Astrocyte of the cerebellum (primary cell): ENCODE results near the gene IRAG1.

Source experiments
- DNase-seq: peaks from one replicate; pipeline ENCODE4 v3.0.0-alpha.2; 2011; ENCODE audit warnings: low read depth
- H3K4me3 ChIP-seq: 2 replicates; pipeline ENCODE4 v1.5.1; 2011; ENCODE audit warnings: mild to moderate bottlenecking, low read depth, low read length, moderate library complexity
- in situ Hi-C: cut with HindIII; loops from 2 replicates; pipeline ENCODE4 v1.10.0; 2017; ENCODE audit warnings: low sequenced_read_pairs
- TF ChIP-seq, protein P1 (sequence below): IDR thresholded peaks from 2 replicates; pipeline ENCODE4 v1.5.1; 2012; ENCODE audit warnings: low read length, low read depth, moderate library complexity, mild to moderate bottlenecking; ENCODE audit errors: missing control alignments

IRAG1 gene

DNA sequence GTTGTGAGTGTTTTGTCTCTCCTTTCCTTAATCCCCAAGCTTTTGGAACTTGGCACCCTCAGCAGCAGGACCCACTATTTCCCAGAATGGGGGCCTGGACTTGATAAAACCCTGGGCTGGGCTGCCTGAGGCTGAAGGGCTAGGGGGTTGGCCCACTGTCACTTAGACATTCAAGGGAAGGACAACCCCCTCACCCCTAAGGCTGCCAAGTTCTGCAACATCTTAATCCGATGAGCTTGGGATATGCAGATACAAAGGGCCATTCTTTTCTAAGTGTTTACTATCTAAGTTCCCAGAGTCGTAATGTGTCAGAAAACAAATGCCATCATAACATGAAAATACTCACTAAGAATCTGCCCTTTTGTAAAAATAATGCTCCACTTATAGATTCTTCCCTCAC is 42.9 kb downstream of the IRAG1 start:
- DNase-seq, result no peak
- in situ Hi-C loops, result loop anchor here (5.0 kb wide), 1 partner anchor 43 kb away; no protein-coding TSS in a partner anchor
- no peak overlapping the region for H3K4me3 ChIP-seq
- TF ChIP-seq, protein P1, sequence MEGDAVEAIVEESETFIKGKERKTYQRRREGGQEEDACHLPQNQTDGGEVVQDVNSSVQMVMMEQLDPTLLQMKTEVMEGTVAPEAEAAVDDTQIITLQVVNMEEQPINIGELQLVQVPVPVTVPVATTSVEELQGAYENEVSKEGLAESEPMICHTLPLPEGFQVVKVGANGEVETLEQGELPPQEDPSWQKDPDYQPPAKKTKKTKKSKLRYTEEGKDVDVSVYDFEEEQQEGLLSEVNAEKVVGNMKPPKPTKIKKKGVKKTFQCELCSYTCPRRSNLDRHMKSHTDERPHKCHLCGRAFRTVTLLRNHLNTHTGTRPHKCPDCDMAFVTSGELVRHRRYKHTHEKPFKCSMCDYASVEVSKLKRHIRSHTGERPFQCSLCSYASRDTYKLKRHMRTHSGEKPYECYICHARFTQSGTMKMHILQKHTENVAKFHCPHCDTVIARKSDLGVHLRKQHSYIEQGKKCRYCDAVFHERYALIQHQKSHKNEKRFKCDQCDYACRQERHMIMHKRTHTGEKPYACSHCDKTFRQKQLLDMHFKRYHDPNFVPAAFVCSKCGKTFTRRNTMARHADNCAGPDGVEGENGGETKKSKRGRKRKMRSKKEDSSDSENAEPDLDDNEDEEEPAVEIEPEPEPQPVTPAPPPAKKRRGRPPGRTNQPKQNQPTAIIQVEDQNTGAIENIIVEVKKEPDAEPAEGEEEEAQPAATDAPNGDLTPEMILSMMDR, result no peak

DNA sequence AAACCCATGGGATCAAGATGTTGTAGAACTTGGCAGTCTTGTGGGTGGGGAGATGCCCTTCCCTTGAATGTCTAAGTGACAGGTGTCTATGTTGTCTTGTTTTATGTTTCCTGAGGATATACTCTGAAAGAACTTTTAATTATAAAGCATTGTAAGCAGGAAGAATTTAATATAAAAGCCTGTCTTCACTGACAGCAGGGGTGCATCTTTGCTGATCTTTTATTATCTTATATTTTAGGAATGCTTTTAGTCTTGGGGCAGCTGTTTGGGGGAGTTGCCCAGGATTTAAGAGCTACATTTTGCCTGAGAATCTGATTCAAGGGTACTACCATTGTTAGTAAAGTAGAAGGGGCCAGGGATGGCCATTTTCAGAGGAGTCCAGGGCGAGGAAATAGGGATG is 43.4 kb downstream of the IRAG1 start:
- H3K4me3 ChIP-seq, result no peak overlapping the region
- DNase-seq, result no peak
- TF ChIP-seq, protein P1, result no peak
- in situ Hi-C loops, result loop anchor here (5.0 kb wide), 1 partner anchor 43 kb away; no protein-coding TSS in a partner anchor

DNA sequence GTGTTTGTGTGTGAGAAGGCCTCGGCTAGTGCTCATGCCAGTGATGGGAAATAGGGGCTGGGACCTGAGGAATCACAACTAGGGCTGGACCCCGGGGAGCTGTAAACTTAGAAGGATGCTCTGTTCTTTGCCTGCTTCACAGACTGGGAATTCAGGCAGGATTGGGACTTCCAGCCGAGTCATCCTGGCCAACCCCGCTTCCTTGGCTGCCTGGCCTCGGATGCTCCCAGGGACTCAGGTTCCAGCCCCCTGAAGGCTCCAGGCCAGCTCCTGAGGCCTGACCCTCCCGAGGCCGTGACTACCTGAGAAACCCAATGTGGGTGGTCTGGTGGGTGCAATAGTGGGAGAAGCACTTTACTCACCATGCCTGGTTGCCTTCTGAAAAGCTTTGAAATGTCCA is 44.7 kb downstream of the IRAG1 start:
- H3K4me3 ChIP-seq, result no peak overlapping the region
- in situ Hi-C loops, result no loop called here
- TF ChIP-seq, protein P1, result no peak
- no peak for DNase-seq

DNA sequence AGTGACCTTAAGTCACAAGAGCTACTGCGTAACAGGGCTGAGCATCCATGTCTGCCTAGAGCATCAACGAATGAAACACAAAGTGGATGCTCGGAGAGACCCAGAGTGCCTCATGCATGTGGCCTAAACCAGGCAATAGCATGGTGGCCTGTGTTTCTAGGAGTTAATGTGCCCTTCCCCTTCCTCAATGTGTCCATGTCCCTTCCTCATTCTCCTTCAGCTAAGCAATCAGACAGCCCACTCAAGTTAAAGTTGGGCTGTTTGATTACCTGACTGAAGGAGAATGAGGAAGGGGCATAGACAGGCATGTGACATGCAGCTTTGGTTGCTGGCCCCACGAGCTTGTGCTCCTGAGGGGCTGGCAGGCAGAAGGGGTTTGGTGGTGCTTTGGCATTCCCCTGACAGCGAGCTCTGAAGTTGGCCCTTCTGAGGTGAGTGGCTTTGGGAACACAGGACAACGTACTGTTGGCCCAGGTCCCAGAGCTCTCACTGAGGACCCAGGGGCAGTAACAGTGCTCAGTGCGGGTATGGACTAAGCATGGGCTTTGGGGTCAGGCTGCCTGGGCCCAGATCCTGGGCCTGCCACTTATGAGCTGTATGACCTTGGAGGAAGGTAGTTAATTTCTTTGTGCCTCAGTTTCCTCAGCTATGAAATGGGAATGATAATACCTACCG is 46.7 kb downstream of the IRAG1 start:
- DNase-seq, result no peak
- TF ChIP-seq, protein P1, result no peak
- H3K4me3 ChIP-seq, result no peak overlapping the region
- in situ Hi-C loops, result no loop called here

DNA sequence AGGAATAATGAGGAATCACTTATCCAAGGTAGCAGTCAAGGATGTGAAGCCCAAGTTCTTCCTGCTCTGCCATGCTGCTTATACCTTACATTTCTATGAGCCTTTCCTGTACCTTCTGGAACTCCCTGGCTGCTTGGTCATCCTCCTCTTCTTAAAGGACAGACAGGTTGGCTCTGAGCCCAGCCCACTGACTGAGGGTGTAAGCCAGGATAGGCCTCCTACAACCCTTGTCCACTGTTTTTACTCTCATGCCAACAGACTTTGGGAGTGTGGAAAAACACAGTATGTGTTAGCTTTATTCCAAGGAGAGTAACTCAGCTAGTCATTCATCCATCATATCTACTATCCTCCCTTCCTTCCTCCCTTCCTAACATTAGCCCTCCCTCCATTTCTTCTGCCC is 47.5 kb downstream of the IRAG1 start:
- H3K4me3 ChIP-seq, result no peak overlapping the region
- in situ Hi-C loops, result no loop called here
- DNase-seq, result no peak
- TF ChIP-seq, protein P1, result no peak

DNA sequence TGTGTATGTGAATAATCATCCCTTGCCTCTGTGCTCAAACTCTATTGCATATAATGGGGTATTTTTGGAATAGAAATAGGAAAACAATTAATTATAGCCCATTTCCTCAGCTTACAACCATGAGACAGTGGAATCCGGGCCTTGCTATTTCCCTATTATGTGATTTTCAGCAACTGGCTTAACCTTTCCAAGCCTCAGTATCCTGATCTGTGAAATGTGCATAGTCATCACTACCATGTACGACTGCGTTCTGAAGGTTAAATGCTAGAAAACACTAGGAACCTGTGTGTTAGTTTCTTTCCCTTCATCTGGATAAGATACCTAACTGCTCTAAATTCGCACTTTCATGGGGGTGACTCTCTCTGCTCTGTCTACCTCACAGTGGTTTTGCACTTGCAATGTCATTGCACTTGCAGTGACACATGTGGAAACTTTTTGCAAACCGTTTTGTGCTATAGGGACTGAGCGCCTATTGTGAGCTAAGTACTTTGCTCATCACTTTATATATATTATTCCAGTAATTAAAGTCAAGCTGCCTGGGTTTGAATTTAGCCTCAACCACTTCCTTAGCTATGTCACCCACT is 48.3 kb downstream of the IRAG1 start:
- in situ Hi-C loops, result no loop called here
- no peak overlapping the region for H3K4me3 ChIP-seq
- TF ChIP-seq, protein P1, result no peak
- DNase-seq, result no peak
